ENCODE data around the gene ETV5.

DNA sequence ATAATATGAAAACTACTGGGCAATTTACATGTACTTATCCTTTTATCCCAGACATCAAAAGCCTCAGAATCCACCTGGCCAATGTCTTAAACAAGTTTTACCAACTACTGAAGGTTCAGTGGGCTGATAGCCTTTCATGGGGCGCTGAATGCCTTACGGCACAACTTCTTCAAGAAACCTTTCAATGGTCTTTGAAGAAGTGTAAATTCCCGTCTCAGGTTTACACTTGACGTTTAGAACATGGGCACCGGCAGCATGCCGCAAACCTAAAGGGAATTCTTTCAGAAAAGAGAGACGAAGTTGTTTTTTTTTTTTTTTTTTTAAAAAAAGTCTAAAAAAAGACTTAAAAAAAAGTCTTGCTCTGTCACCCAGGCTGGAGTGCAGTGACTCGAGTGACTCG lies 39.7 kb downstream of the ETV5 start:
- TF ChIP-seq EZH2 (IDR thresholded peaks at IDR 0.05; ENCODE audit: low read length, missing control alignments) = no peak
- TF ChIP-seq, protein P1, sequence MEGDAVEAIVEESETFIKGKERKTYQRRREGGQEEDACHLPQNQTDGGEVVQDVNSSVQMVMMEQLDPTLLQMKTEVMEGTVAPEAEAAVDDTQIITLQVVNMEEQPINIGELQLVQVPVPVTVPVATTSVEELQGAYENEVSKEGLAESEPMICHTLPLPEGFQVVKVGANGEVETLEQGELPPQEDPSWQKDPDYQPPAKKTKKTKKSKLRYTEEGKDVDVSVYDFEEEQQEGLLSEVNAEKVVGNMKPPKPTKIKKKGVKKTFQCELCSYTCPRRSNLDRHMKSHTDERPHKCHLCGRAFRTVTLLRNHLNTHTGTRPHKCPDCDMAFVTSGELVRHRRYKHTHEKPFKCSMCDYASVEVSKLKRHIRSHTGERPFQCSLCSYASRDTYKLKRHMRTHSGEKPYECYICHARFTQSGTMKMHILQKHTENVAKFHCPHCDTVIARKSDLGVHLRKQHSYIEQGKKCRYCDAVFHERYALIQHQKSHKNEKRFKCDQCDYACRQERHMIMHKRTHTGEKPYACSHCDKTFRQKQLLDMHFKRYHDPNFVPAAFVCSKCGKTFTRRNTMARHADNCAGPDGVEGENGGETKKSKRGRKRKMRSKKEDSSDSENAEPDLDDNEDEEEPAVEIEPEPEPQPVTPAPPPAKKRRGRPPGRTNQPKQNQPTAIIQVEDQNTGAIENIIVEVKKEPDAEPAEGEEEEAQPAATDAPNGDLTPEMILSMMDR (conservative IDR thresholded peaks at IDR 0.05 in 1 of 2, IDR thresholded peaks at IDR 0.05 in 1 of 2; ENCODE audit: low read depth in 1 of 2, low read length in 2 of 2) = no peak

Measured in fibroblast of lung (primary cell).